GM12878 (cell line): ENCODE measurements around the gene TMPRSS9. TPM values are rescaled to one million over a fixed set of nuclear protein-coding genes. Genes with fewer than 3 reads are reported as not detected.
A peak's percentile ranks its signal among the peaks of the same experiment; 100 is the strongest.

Source experiments
- ATAC-seq: fragments of 200-7000 bp; cut with Tn5 transposase; 3 replicates; pipeline ENCODE4 v1.9.1; 2020; ENCODE audit warnings: mild to moderate bottlenecking, moderate library complexity
- BruUV-seq: library from RNA; stranded (reverse); fragments of 400-500 nt; replicated peaks from 2 replicates; lab custom pipeline; 2021; lab: Mats Ljungman, UMichigan
- CTCF ChIA-PET: fragments of 300-600 bp; sonication (Branson Sonifier 250); formaldehyde crosslinking; extraction: SDS; loops from one replicate; lab custom pipeline; 2021; ENCODE audit warnings: inconsistent platforms; lab: Yijun Ruan, JAX
- POLR2A ChIA-PET: fragments of 350-600 bp; formaldehyde crosslinking; extraction: SDS; loops from one replicate; lab custom pipeline; 2021; ENCODE audit warnings: inconsistent platforms; lab: Charles Lee
- RAD21 ChIA-PET: fragments of 300-600 bp; sonication (Branson Sonifier 250); formaldehyde crosslinking; loops from one replicate; lab custom pipeline; 2023; ENCODE audit warnings: antibody characterized with exemption; ENCODE audit not compliant: unreplicated experiment; lab: Charles Lee
- SMC1A ChIA-PET: fragments of 300-600 bp; sonication (Branson Sonifier 250); formaldehyde crosslinking; loops from one replicate; lab custom pipeline; 2023; ENCODE audit not compliant: unreplicated experiment, uncharacterized antibody; lab: Charles Lee
- DNase-seq: peaks from one replicate; pipeline ENCODE4 v3.0.0-alpha.2; 2011; ENCODE audit warnings: low read depth, low spot score
- FAIRE-seq: peaks from 3 replicates; lab custom pipeline; 2011; peaks lifted over from hg19 to GRCh38; lab: Jason Lieb, UNC
- H2AFZ ChIP-seq: 2 replicates; pipeline ENCODE4 v1.6.0; 2011; ENCODE audit warnings: low read depth, low read length, control low read depth; ENCODE audit not compliant: control insufficient read depth
- H3K27ac ChIP-seq: 2 replicates; pipeline ENCODE4 v1.5.1; 2011; ENCODE audit warnings: control low read depth; ENCODE audit not compliant: control insufficient read depth, insufficient read depth
- H3K27me3 ChIP-seq, 2 experiments: replicated peaks in 1 of 2; 2 replicates each; pipeline versions ENCODE4 v1.6.0 to v1.6.1; 2011; ENCODE audit warnings: low read length in 1 of 2; ENCODE audit not compliant: control insufficient read depth in 2 of 2, insufficient read depth in 2 of 2
- H3K36me3 ChIP-seq, 2 experiments: 2 replicates each; pipeline ENCODE4 v1.5.1; 2011; ENCODE audit warnings: low read length in 1 of 2; ENCODE audit not compliant: control insufficient read depth in 2 of 2, insufficient read depth in 2 of 2
- H3K4me1 ChIP-seq: 2 replicates; pipeline ENCODE4 v1.6.1; 2011; ENCODE audit warnings: mild to moderate bottlenecking, low read length, moderate library complexity, mixed read lengths; ENCODE audit not compliant: control insufficient read depth, insufficient read depth
- H3K4me2 ChIP-seq: 2 replicates; pipeline ENCODE4 v1.6.0; 2011; ENCODE audit warnings: control low read depth; ENCODE audit not compliant: control insufficient read depth, insufficient read depth
- H3K4me3 ChIP-seq: fragments of 200-600 bp; sonication (generic); 2 replicates; pipeline ENCODE4 v1.5.1; 2016
- H3K79me2 ChIP-seq: 2 replicates; pipeline ENCODE4 v1.6.0; 2011; ENCODE audit warnings: low read length; ENCODE audit not compliant: control insufficient read depth, insufficient read depth
- H3K9ac ChIP-seq: 2 replicates; pipeline ENCODE4 v1.8.0; 2011; ENCODE audit warnings: low read length, control low read depth, mixed read lengths; ENCODE audit not compliant: control insufficient read depth, insufficient read depth
- H3K9me3 ChIP-seq: replicated peaks from 3 replicates; pipeline ENCODE4 v1.5.1; 2011; ENCODE audit warnings: mild to moderate bottlenecking, low read length; ENCODE audit not compliant: control insufficient read depth, insufficient read depth
- H4K20me1 ChIP-seq: 2 replicates; pipeline ENCODE4 v1.6.0; 2011; ENCODE audit not compliant: control insufficient read depth, insufficient read depth
- BACH1 ChIP-seq: fragments of 450-650 bp; IDR thresholded peaks from 2 replicates; pipeline ENCODE4 v1.6.1; 2017; ENCODE audit warnings: mild to moderate bottlenecking, borderline replicate concordance
- BCL11A ChIP-seq: IDR thresholded peaks from 2 replicates; pipeline ENCODE4 v1.6.1; 2011; ENCODE audit warnings: low read depth, low read length
- BHLHE40 ChIP-seq, 2 experiments: fragments of 450-650 bp in 1 of 2; IDR thresholded peaks; 2 replicates each; pipeline ENCODE4 v1.6.1; 2011 to 2017; ENCODE audit warnings: low read depth in 2 of 2, borderline replicate concordance in 1 of 2, improper control_type of control experiment in 1 of 2, low read length in 1 of 2, mild to moderate bottlenecking in 1 of 2
- BRCA1 ChIP-seq: IDR thresholded peaks from 2 replicates; pipeline ENCODE4 v1.6.1; 2011; ENCODE audit warnings: low read depth, low read length, improper control_type of control experiment
- CEBPZ ChIP-seq: fragments of 150-350 bp; IDR thresholded peaks from 2 replicates; pipeline ENCODE4 v1.6.1; 2016; ENCODE audit warnings: low read depth, low read length
- CHD2 ChIP-seq: IDR thresholded peaks from 2 replicates; pipeline ENCODE4 v1.6.1; 2011; ENCODE audit warnings: low read depth, low read length, improper control_type of control experiment, borderline replicate concordance
- ESRRA ChIP-seq: IDR thresholded peaks from 2 replicates; pipeline ENCODE4 v1.6.1; 2012; ENCODE audit warnings: mild to moderate bottlenecking, low read length, improper control_type of control experiment
- HDGF ChIP-seq: fragments of 450-650 bp; IDR thresholded peaks from 2 replicates; pipeline ENCODE4 v1.6.1; 2016; ENCODE audit warnings: antibody characterized with exemption
- KDM1A ChIP-seq: fragments of 200-600 bp; sonication (generic); IDR thresholded peaks from 2 replicates; pipeline ENCODE4 v1.6.1; 2016; ENCODE audit warnings: borderline replicate concordance
- PML ChIP-seq: IDR thresholded peaks from 2 replicates; pipeline ENCODE4 v1.6.1; 2012; ENCODE audit warnings: low read length, inconsistent platforms
- RCOR1 ChIP-seq: conservative IDR thresholded peaks from 2 replicates; pipeline ENCODE4 v1.6.1; 2012; ENCODE audit warnings: low read depth, low read length, improper control_type of control experiment
- SMARCA5 ChIP-seq: fragments of 450-650 bp; IDR thresholded peaks from 2 replicates; pipeline ENCODE4 v1.6.1; 2017; ENCODE audit warnings: mild to moderate bottlenecking
- SREBF2 ChIP-seq: IDR thresholded peaks from 2 replicates; pipeline ENCODE4 v1.6.1; 2012; ENCODE audit warnings: mild to moderate bottlenecking, low read length
- SUZ12 ChIP-seq: fragments of 200-600 bp; sonication (generic); IDR thresholded peaks from one replicate; pipeline ENCODE4 v1.6.1; 2018; ENCODE audit warnings: antibody characterized with exemption, mild to moderate bottlenecking; ENCODE audit not compliant: unreplicated experiment
- TBL1XR1 ChIP-seq: IDR thresholded peaks from 2 replicates; pipeline ENCODE4 v1.6.1; 2012; ENCODE audit warnings: low read depth, low read length, improper control_type of control experiment
- ZNF24 ChIP-seq: fragments of 450-650 bp; IDR thresholded peaks from 2 replicates; pipeline ENCODE4 v1.6.1; 2017; ENCODE audit warnings: antibody characterized with exemption, mild to moderate bottlenecking
- ZNF592 ChIP-seq: fragments of 450-650 bp; IDR thresholded peaks from 2 replicates; pipeline ENCODE4 v1.6.1; 2017; ENCODE audit warnings: mild to moderate bottlenecking, moderate library complexity
- ZZZ3 ChIP-seq: IDR thresholded peaks from 2 replicates; pipeline ENCODE4 v1.6.1; 2011; ENCODE audit warnings: low read depth; ENCODE audit not compliant: control insufficient read depth, insufficient read length
- WGBS: methylation state at CpG from one replicate; pipeline ENCODE4 v1.1.6; 2016; ENCODE audit warnings: low lambda C conversion rate; ENCODE audit not compliant: insufficient replicate concordance, insufficient coverage; ENCODE audit errors: missing lambda C conversion rate; 5-methylcytosine and 5-hydroxymethylcytosine counted together
- in situ Hi-C: fragments of 300-500 bp; cut with MboI; formaldehyde crosslinking; loops from 9 replicates; pipeline ENCODE4 v1.14.3; 2018; ENCODE audit warnings: mixed read lengths
- intact Hi-C: fragments of 100-400 bp; cut with micrococcal nuclease; formaldehyde crosslinking; loops from one replicate; pipeline ENCODE4 v1.14.2; 2022; ENCODE audit not compliant: unreplicated experiment
- polyA plus RNA-seq, 11 experiments: library from polyadenylated mRNA; depleted of rRNA in 4 of 11; unstranded in 6 of 11; stranded (reverse) in 5 of 11; fragments of >200 nt; fragmentation: Nextera tagmentation in 4 of 11; fragmentation: Illumina TruSeq in 1 of 11; extraction: Ambion mirVana in 4 of 11; extraction: Trizol in 1 of 11; gene quantifications; 1 replicate in 1 of 11; 2 replicates in 10 of 11; pipeline versions ENCODE4 v1.2.1 to v1.2.3, GENCODE V29; 2011 to 2016; ENCODE audit warnings: inconsistent platforms in 2 of 11, missing spikeins in 2 of 11, low read depth in 1 of 11
- total RNA-seq, 4 experiments: library from RNA; depleted of rRNA in 3 of 4; stranded (reverse); fragments of >200 nt in 3 of 4; fragmentation: Illumina TruSeq in 1 of 4; extraction: Trizol in 1 of 4; gene quantifications; 2 replicates each; pipeline versions ENCODE4 v1.2.1 to v1.2.3, GENCODE V29; 2013 to 2021

Gene TMPRSS9
- total and polyA plus RNA-seq, 10 of the 15 experiments (the other 5 are each of a cell fraction or from before 2014, with no cell fraction given): 0.24 TPM; not detected in 9

- TF ChIP-seq CEBPZ (no peak), SMARCA5 (no peak), SUZ12 (no peak), ESRRA (no peak), BACH1 (no peak), CHD2 (no peak), ZNF24 (no peak)
Measured at GRCh38 chr19:2329501-2329916, 30.6 kb upstream of the TMPRSS9 start (continued).

GRCh38 chr19:2330255-2330631 is 29.8 kb upstream of the TMPRSS9 start:
- intact Hi-C loops: no loop called here
- DNase-seq (no peak), FAIRE-seq (no peak), ATAC-seq (no peak)
- in situ Hi-C loops: no loop called here
- SMC1A ChIA-PET: interaction anchor here (1.1 kb wide), 1 partner anchor 91 kb away, joined by 3 read pairs; no protein-coding TSS in a partner anchor
- Histone ChIP-seq H3K27me3 (no peaks in the 10 kb centered on the region), H3K4me3 (no peak overlapping the region), H3K79me2 (peaks cover 53% of the 10 kb centered on the region), H2AFZ (no peak overlapping the region), H3K4me2 (peak overlapping the region; percentile 41; the same call in 1 of the 2 replicates), H3K27ac (no peak overlapping the region), H3K9ac (no peak overlapping the region), H3K9me3 (no peaks in the 10 kb centered on the region; the same call in 2 of the 3 replicates), H3K4me1 (peaks cover 22% of the 10 kb centered on the region), H4K20me1 (0 out of 2 replicates have a peak, but pooled peaks cover 3% of the 10 kb centered on the region), H3K36me3 (peaks cover 0 to 1% of the 10 kb centered on the region in 2 experiments; a peak in 3 of 4 replicates)
- RAD21 ChIA-PET: interaction anchor here (0.7 kb wide), 1 partner anchor 385 kb away, joined by 4 read pairs; no protein-coding TSS in a partner anchor
- CTCF ChIA-PET: interaction anchor here (0.6 to 1.2 kb wide), 3 partner anchors 62 to 433 kb away, joined by 3 read pairs; no protein-coding TSS in a partner anchor
- WGBS: 88% methylated on average over 9 of the region's 10 CpGs
- POLR2A ChIA-PET: interaction anchor here (0.5 to 0.7 kb wide), 3 partner anchors 27 to 679 kb away, joined by 3 to 6 read pairs (median 4); no protein-coding TSS in a partner anchor
- no TSS peak for BruUV-seq
- no peak for TF ChIP-seq BRCA1
- no peak for TF ChIP-seq BCL11A
- no peak for TF ChIP-seq PML
- TF ChIP-seq TBL1XR1: no peak
- TF ChIP-seq SREBF2: no peak
- TF ChIP-seq ZZZ3: no peak
- no peak for TF ChIP-seq HDGF
- no peak for TF ChIP-seq KDM1A
- TF ChIP-seq RCOR1: no peak
- TF ChIP-seq BHLHE40 (IDR thresholded peaks at IDR 0.05; ENCODE audit: borderline replicate concordance in 1 of 2, low read depth in 2 of 2, low read length in 1 of 2): no peak
- no peak for TF ChIP-seq ZNF592
